Measurements from ENCODE around the gene LEAP2.
"Not testable (repeated sequence)": the region's sequence is repeated elsewhere in the genome, so short reads cannot be mapped to it uniquely, and the experiment has no call there.

LEAP2 gene

DNA sequence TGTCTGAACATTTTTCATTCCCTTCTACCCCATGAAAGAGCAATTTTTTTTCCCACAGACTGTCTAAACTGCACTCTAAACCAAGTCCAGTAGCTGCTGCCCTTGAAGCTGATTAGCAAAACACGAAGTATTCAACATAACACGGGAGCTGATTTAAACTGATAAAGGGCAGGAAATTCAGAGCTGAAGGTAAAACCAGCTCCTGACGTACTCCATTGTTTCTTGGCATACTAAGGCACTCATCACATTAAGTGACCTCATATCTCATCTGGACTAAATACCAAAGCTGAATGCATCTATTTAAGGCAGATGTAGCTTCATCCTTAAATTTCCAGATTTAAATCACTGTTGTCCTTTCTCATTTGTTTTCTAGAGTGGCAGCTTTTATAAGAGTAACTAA is 19.2 kb upstream of the LEAP2 start:
- H3K4me2 ChIP-seq (ENCODE audit: low read length), result no peak overlapping the region
- H3K9me3 ChIP-seq (ENCODE audit: low read length), result no peaks in the 10 kb centered on the region
- H3F3A ChIP-seq (ENCODE audit: insufficient read depth, low read length), result no peaks in the 10 kb centered on the region
- H3K9me2 ChIP-seq (ENCODE audit: low read depth, low read length), result no peaks in the 10 kb centered on the region
- H3K27me3 ChIP-seq (ENCODE audit: insufficient read depth, low read length), result no peaks in the 10 kb centered on the region; the same call in 1 of the 2 replicates
- no peak overlapping the region for H3K4me3 ChIP-seq (ENCODE audit: low read depth, low read length, poor library complexity, severe bottlenecking)
- H2AFZ ChIP-seq (ENCODE audit: low read length), result no peak overlapping the region
- no peaks in the 10 kb centered on the region for H4K20me1 ChIP-seq (ENCODE audit: insufficient read depth, low read length)
- H3K9ac ChIP-seq (ENCODE audit: low read length), result no peak overlapping the region
- no peak overlapping the region for H3K27ac ChIP-seq (ENCODE audit: low read depth, low read length, poor library complexity, severe bottlenecking)
- H3K4me1 ChIP-seq (ENCODE audit: insufficient read depth, low read length, severe bottlenecking), result no peaks in the 10 kb centered on the region
- H3K79me2 ChIP-seq (ENCODE audit: insufficient read depth, low read length), result no peaks in the 10 kb centered on the region
- H3K36me3 ChIP-seq (ENCODE audit: insufficient read depth, low read length), result no peaks in the 10 kb centered on the region
- no peak for TF ChIP-seq EZH2 (IDR thresholded peaks at IDR 0.05; ENCODE audit: borderline replicate concordance, low read length)
- TF ChIP-seq, protein P1, sequence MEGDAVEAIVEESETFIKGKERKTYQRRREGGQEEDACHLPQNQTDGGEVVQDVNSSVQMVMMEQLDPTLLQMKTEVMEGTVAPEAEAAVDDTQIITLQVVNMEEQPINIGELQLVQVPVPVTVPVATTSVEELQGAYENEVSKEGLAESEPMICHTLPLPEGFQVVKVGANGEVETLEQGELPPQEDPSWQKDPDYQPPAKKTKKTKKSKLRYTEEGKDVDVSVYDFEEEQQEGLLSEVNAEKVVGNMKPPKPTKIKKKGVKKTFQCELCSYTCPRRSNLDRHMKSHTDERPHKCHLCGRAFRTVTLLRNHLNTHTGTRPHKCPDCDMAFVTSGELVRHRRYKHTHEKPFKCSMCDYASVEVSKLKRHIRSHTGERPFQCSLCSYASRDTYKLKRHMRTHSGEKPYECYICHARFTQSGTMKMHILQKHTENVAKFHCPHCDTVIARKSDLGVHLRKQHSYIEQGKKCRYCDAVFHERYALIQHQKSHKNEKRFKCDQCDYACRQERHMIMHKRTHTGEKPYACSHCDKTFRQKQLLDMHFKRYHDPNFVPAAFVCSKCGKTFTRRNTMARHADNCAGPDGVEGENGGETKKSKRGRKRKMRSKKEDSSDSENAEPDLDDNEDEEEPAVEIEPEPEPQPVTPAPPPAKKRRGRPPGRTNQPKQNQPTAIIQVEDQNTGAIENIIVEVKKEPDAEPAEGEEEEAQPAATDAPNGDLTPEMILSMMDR (IDR thresholded peaks at IDR 0.05; ENCODE audit: low read length), result no peak

DNA sequence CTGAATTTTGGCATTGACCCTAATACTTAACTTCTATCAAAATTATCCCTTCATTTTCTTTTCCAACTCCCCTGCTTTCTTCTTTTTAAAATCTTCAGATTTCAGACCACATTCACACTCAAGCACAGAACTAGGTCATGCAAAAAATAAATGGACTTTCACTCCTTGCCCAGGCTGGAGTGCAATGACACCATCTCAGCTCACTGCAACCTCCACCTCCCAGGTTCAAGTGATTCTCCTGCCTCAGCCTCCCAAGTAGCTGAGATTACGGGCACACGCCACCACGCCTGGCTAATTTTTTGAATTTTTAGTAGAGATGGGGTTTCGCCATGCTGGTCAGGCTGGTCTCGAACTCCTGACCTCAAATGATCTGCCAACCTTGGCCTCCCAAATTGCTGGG is 18.5 kb upstream of the LEAP2 start:
- not testable (repeated sequence) for H3K4me1 ChIP-seq (ENCODE audit: insufficient read depth, low read length, severe bottlenecking); H3K27ac ChIP-seq (ENCODE audit: low read depth, low read length, poor library complexity, severe bottlenecking); H3K27me3 ChIP-seq (ENCODE audit: insufficient read depth, low read length); H3F3A ChIP-seq (ENCODE audit: insufficient read depth, low read length); H3K9me3 ChIP-seq (ENCODE audit: low read length); H3K9ac ChIP-seq (ENCODE audit: low read length); H3K79me2 ChIP-seq (ENCODE audit: insufficient read depth, low read length); H3K36me3 ChIP-seq (ENCODE audit: insufficient read depth, low read length); H4K20me1 ChIP-seq (ENCODE audit: insufficient read depth, low read length); H3K4me2 ChIP-seq (ENCODE audit: low read length); H3K9me2 ChIP-seq (ENCODE audit: low read depth, low read length); H2AFZ ChIP-seq (ENCODE audit: low read length); H3K4me3 ChIP-seq (ENCODE audit: low read depth, low read length, poor library complexity, severe bottlenecking)

DNA sequence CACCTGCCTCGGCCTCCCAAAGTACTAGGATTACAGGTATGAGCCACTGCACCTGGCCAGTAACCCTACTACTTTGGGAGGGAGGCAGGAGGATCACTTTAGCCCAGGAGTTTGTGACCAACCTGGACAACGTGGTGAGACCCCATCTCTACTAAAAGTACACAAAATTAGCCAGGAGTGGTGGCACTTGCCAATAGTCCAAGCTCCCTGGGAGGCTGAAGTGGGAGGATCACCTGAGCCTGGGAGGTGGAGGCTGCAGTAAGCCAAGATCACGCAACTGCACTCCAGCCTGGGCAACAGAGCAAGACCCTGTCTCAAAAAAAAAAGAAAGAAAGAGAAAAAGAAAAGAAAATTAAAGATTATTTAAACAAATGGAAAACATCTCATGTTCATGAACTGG is 17.5 kb upstream of the LEAP2 start:
- H3K27ac ChIP-seq (ENCODE audit: low read depth, low read length, poor library complexity, severe bottlenecking), result no peak overlapping the region
- no peak overlapping the region for H3K4me3 ChIP-seq (ENCODE audit: low read depth, low read length, poor library complexity, severe bottlenecking)
- no peaks in the 10 kb centered on the region for H3K9me2 ChIP-seq (ENCODE audit: low read depth, low read length)

DNA sequence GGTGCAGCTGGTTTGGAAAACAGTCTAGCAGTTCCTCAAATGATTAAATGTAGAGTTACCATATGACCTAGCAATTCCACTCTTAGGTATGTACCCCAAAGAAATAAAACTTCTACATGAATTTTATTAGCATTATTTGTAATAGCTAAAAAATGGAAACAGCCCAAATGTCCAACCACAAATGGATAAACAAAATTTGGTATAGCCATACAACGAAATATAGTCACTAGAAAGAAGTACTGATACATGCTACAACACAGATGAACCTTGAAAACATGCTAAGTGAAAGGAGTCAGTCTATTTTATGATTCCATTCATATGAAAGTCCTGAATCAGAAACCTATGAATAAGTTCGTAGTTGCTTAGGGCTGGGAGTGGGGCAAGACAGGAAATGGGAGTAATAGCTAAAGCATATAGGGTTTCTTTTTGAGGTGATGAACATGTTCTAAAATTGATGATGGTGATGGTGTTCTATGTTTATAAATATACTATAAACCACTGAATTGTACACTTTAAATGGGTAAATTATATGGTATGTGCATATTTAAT is 13.5 kb upstream of the LEAP2 start:
- H3K9me2 ChIP-seq (ENCODE audit: low read depth, low read length), result no peaks in the 10 kb centered on the region
- TF ChIP-seq, protein P1 (IDR thresholded peaks at IDR 0.05; ENCODE audit: low read length), result no peak
- no peak for TF ChIP-seq EZH2 (IDR thresholded peaks at IDR 0.05; ENCODE audit: borderline replicate concordance, low read length)
- no peak overlapping the region for H3K4me2 ChIP-seq (ENCODE audit: low read length)
- no peaks in the 10 kb centered on the region for H3F3A ChIP-seq (ENCODE audit: insufficient read depth, low read length)
- no peaks in the 10 kb centered on the region for H3K4me1 ChIP-seq (ENCODE audit: insufficient read depth, low read length, severe bottlenecking)
- H3K4me3 ChIP-seq (ENCODE audit: low read depth, low read length, poor library complexity, severe bottlenecking), result no peak overlapping the region
- no peak overlapping the region for H2AFZ ChIP-seq (ENCODE audit: low read length)
- H3K36me3 ChIP-seq (ENCODE audit: insufficient read depth, low read length), result no peaks in the 10 kb centered on the region
- H3K9me3 ChIP-seq (ENCODE audit: low read length), result no peaks in the 10 kb centered on the region
- no peaks in the 10 kb centered on the region for H3K79me2 ChIP-seq (ENCODE audit: insufficient read depth, low read length)
- no peaks in the 10 kb centered on the region for H4K20me1 ChIP-seq (ENCODE audit: insufficient read depth, low read length)
- H3K27ac ChIP-seq (ENCODE audit: low read depth, low read length, poor library complexity, severe bottlenecking), result no peak overlapping the region
- H3K9ac ChIP-seq (ENCODE audit: low read length), result no peak overlapping the region
- H3K27me3 ChIP-seq (ENCODE audit: insufficient read depth, low read length), result no peaks in the 10 kb centered on the region; the same call in 1 of the 2 replicates

More for the DNA sequence above, 17.5 kb upstream of the LEAP2 start:
- no peaks in the 10 kb centered on the region for H3K4me1 ChIP-seq (ENCODE audit: insufficient read depth, low read length, severe bottlenecking)
- no peak overlapping the region for H3K9ac ChIP-seq (ENCODE audit: low read length)
- H3F3A ChIP-seq (ENCODE audit: insufficient read depth, low read length), result no peaks in the 10 kb centered on the region
- no peaks in the 10 kb centered on the region; the same call in 1 of the 2 replicates for H3K27me3 ChIP-seq (ENCODE audit: insufficient read depth, low read length)
- no peaks in the 10 kb centered on the region for H3K36me3 ChIP-seq (ENCODE audit: insufficient read depth, low read length)
- TF ChIP-seq, protein P1 (IDR thresholded peaks at IDR 0.05; ENCODE audit: low read length), result no peak
- TF ChIP-seq EZH2 (IDR thresholded peaks at IDR 0.05; ENCODE audit: borderline replicate concordance, low read length), result no peak
- H3K9me3 ChIP-seq (ENCODE audit: low read length), result no peaks in the 10 kb centered on the region
- H3K4me2 ChIP-seq (ENCODE audit: low read length), result no peak overlapping the region
- no peak overlapping the region for H2AFZ ChIP-seq (ENCODE audit: low read length)
- H4K20me1 ChIP-seq (ENCODE audit: insufficient read depth, low read length), result no peaks in the 10 kb centered on the region
- no peaks in the 10 kb centered on the region for H3K79me2 ChIP-seq (ENCODE audit: insufficient read depth, low read length)
